Measurements from ENCODE around the gene LBX1. TPM values are rescaled to one million over a fixed set of nuclear protein-coding genes. Genes with fewer than 3 reads are reported as not detected.

LBX1 gene
- total RNA-seq, 4 donors from 2014 or later, result not detected

GRCh38 chr10:101230183-101230917, 1.1 kb upstream of the LBX1 start:
- no peak for TF ChIP-seq CTCF (IDR thresholded peaks at IDR 0.05)
- ATAC-seq (ENCODE audit: low FRiP score), result no peak

GRCh38 chr10:101228966-101229265, 347 bp downstream of the LBX1 start:
- no peak for TF ChIP-seq CTCF (IDR thresholded peaks at IDR 0.05)
- ATAC-seq (ENCODE audit: low FRiP score), result no peak
- DNase-seq (ENCODE audit: low spot score), result no peak

More at GRCh38 chr10:101230183-101230917, 1.1 kb upstream of the LBX1 start:
- no peak for DNase-seq (ENCODE audit: low spot score)

GRCh38 chr10:101228153-101228965, 904 bp downstream of the LBX1 start:
- no peak for TF ChIP-seq CTCF (IDR thresholded peaks at IDR 0.05)
- DNase-seq (ENCODE audit: low spot score), result no peak
- ATAC-seq (ENCODE audit: low FRiP score), result no peak

- no peak for ATAC-seq (ENCODE audit: low FRiP score)
These were observed 1.7 kb downstream of the LBX1 start for GRCh38 chr10:101227429-101228152.

GRCh38 chr10:101226491-101227428, 2.5 kb downstream of the LBX1 start:
- no peak for TF ChIP-seq CTCF (IDR thresholded peaks at IDR 0.05)
- ATAC-seq (ENCODE audit: low FRiP score) (no peak), DNase-seq (ENCODE audit: low spot score) (no peak)

More at GRCh38 chr10:101227429-101228152, 1.7 kb downstream of the LBX1 start:
- no peak for TF ChIP-seq CTCF (IDR thresholded peaks at IDR 0.05)
- DNase-seq (ENCODE audit: low spot score), result no peak

- DNase-seq (ENCODE audit: low spot score) (no peak), ATAC-seq (ENCODE audit: low FRiP score) (no peak)
- TF ChIP-seq CTCF (IDR thresholded peaks at IDR 0.05), result no peak
These were observed 3.3 kb downstream of the LBX1 start for GRCh38 chr10:101225846-101226421.
